SIG-M5 (cell line): ENCODE data around the gene PEX14.
A peak's percentile ranks its signal among the peaks of the same experiment; 100 is the strongest.
"Not testable (repeated sequence)": the region's sequence is repeated elsewhere in the genome, so short reads cannot be mapped to it uniquely, and the experiment has no call there.

Experiments used
- DNase-seq: peaks from one replicate; lab custom pipeline; 2025; lab: John Stamatoyannopoulos, UW

Gene PEX14

GRCh38 chr1:10450156-10450814 is 24.5 kb upstream of the PEX14 start:
- no peak for DNase-seq

GRCh38 chr1:10450836-10451235 is 23.9 kb upstream of the PEX14 start:
- DNase-seq: no peak

GRCh38 chr1:10451287-10451686 is 23.5 kb upstream of the PEX14 start:
- no peak for DNase-seq

- DNase-seq: no peak
Measured at GRCh38 chr1:10456048-10456447, 18.7 kb upstream of the PEX14 start.

- no peak for DNase-seq
Measured at GRCh38 chr1:10456661-10457060, 18.1 kb upstream of the PEX14 start.

- DNase-seq: not testable (repeated sequence)
Measured at GRCh38 chr1:10457462-10457861, 17.3 kb upstream of the PEX14 start.

GRCh38 chr1:10457875-10458274 is 16.9 kb upstream of the PEX14 start:
- DNase-seq: no peak

GRCh38 chr1:10459184-10459583 is 15.6 kb upstream of the PEX14 start:
- DNase-seq: no peak

GRCh38 chr1:10467078-10467477 is 7.7 kb upstream of the PEX14 start:
- DNase-seq: no peak

GRCh38 chr1:10470043-10470442 is 4.7 kb upstream of the PEX14 start:
- DNase-seq: no peak

- no peak for DNase-seq
Measured at GRCh38 chr1:10471411-10472219, 3.1 kb upstream of the PEX14 start.

GRCh38 chr1:10472220-10473144 is 2.3 kb upstream of the PEX14 start, which contains the start of gene DFFA:
TSS of gene DFFA (minus strand) at chr1:10472529. CDS start at chr1:10472458, 71 bp downstream.
- DNase-seq: peak; percentile 94

GRCh38 chr1:10473145-10473765 is 1.5 kb upstream of the PEX14 start:
- no peak for DNase-seq

- not testable (repeated sequence) for DNase-seq
Measured at GRCh38 chr1:10474309-10474612, 489 bp upstream of the PEX14 start.

- no peak for DNase-seq
Measured at GRCh38 chr1:10475510-10475909, 760 bp downstream of the PEX14 start.

- no peak for DNase-seq
Measured at GRCh38 chr1:10479296-10479695, 4.5 kb downstream of the PEX14 start.

- DNase-seq: no peak
Measured at GRCh38 chr1:10480614-10481013, 5.9 kb downstream of the PEX14 start.

- no peak for DNase-seq
Measured at GRCh38 chr1:10484521-10484920, 9.8 kb downstream of the PEX14 start.

- DNase-seq: no peak
Measured at GRCh38 chr1:10489291-10490055, 14.7 kb downstream of the PEX14 start.

- DNase-seq: no peak
Measured at GRCh38 chr1:10490286-10490970, 15.7 kb downstream of the PEX14 start.

- no peak for DNase-seq
Measured at GRCh38 chr1:10494418-10494753, 19.6 kb downstream of the PEX14 start.
